ENCODE results near the gene MYH1.

DNA sequence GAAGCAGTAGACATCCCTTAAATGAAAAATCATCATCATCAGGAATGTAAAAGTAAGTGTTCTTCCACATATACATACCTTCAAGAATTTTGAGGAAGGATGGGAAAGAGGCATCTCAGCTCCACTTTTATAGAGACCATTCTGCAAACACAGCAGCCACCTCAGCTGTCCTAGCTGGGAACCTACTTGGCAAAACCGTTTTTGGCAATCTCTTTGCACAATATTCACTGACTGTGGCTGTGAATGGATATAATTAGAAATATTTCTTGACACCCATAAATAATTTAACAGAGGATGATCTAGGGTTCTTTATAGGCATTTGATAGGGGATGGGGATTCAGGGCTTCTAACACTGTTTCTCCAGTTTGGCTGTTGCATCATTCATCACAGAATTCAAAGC lies 48.9 kb downstream of the MYH1 start, which contains the start of gene MYH4:
- no peak for TF ChIP-seq POLR2A (IDR thresholded peaks at IDR 0.05)
- TF ChIP-seq, protein P1, sequence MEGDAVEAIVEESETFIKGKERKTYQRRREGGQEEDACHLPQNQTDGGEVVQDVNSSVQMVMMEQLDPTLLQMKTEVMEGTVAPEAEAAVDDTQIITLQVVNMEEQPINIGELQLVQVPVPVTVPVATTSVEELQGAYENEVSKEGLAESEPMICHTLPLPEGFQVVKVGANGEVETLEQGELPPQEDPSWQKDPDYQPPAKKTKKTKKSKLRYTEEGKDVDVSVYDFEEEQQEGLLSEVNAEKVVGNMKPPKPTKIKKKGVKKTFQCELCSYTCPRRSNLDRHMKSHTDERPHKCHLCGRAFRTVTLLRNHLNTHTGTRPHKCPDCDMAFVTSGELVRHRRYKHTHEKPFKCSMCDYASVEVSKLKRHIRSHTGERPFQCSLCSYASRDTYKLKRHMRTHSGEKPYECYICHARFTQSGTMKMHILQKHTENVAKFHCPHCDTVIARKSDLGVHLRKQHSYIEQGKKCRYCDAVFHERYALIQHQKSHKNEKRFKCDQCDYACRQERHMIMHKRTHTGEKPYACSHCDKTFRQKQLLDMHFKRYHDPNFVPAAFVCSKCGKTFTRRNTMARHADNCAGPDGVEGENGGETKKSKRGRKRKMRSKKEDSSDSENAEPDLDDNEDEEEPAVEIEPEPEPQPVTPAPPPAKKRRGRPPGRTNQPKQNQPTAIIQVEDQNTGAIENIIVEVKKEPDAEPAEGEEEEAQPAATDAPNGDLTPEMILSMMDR (IDR thresholded peaks at IDR 0.05), result no peak
- TF ChIP-seq POLR2AphosphoS5 (IDR thresholded peaks at IDR 0.05), result no peak
